NCI-H2196 (cell line): ENCODE measurements around the gene CD99.
"Not testable (repeated sequence)": the region's sequence is repeated elsewhere in the genome, so short reads cannot be mapped to it uniquely, and the experiment has no call there.

Source experiments
- DNase-seq: peaks from one replicate; lab custom pipeline; 2025; ENCODE audit not compliant: unreplicated experiment; lab: John Stamatoyannopoulos, UW

CD99 gene

DNA sequence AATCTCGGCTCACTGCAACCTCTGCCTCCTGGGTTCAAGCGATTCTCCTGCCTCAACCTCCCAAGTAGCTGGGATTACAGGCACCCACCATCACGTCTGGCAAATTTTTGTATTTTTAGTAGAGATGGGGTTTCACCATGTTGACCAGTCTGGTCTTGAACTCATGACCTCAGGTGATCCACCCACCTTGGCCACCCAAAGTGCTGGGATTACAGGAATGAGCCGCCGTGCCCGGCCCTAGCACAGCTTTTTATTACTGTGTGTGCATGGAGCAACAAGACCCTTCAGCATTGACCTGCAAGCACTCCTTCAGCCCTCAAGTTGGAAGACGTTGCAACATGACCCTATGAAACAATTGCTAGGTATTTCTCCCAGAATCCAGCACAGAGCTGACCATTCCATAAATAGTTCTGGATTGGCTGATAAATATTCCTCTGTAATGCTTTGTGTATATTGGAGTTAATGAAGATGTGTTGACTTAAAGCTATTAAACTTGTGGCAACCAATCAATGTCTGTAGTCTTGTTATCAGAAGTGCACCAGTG is 15.4 kb upstream of the CD99 start:
- not testable (repeated sequence) for DNase-seq

DNA sequence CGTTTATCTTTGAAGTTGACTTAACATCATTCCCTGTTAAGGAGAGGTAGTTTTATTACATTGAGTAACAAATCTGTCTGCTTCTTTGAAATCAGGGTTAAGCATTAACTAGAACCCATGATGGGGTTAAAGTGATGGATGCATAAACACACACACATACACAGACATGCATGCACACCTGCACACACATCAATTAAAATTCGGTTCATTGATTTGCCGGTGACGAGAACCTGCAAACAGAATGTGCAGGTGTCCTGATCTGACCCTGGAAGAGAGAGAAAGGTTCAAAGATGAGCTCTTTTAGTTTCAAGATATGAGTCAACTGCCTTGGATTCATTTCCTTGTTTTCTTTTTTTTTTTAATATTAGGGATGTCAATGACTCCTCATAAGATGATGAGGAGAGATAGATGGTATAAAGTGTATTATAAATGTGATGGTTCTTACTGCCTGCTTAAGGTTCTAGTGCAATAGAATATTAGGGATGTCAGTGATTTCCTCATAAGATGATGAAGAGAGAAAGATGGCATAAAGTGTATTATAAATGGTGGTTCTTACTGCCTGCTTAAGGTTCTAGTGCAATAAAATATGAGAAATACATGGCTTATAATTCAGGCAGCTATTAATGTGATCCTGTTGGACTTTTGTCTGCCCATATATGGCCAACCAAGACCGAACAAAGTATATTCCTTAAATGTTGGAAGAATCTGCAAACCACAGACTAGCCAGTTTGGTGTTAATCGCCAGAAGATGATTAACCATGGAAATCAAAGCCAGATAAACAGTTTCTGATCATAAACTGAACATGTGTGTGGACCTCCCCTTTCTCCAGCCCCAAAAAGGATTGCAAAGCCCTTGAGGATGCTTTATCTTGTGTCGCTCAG is 14.1 kb upstream of the CD99 start:
- DNase-seq = no peak

DNA sequence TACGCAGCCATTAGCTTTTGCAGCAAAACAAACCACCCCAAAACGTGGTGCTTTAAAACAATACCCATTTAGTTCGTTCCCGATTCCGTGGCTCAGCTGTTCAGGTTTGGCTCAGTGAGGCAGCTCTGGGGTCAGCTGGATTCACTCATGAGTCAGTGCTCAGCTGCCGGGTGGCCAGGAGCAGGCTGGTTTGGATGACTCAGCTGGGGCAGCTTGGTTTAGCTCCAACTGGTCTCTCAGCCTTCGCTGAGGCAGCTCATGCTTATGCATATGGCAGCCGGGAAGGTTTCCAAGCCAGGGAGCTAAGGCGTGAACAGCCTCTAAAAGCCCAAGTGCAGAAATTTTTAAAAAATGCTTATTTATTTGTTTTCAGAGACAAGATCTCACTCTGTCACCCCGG is 13.3 kb upstream of the CD99 start:
- no peak for DNase-seq

DNA sequence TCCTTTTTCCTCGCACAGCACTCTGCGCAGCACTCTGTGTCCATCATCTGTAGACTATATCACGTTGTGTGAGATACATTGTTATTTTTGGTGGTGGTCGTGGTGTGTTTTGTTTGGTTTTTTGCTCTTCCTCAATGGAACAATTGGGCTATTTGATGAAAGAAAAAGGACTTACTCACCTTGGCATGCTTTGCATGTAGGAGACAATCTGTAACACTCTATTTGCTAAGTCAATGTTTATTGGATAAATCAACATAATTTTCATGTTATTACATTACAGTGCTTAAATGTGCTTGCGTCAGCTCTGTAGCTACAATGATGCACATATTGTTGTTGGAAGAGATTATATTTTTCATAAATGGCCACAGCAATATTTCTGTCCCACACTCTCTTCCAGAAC is 12.5 kb upstream of the CD99 start:
- no peak for DNase-seq

DNA sequence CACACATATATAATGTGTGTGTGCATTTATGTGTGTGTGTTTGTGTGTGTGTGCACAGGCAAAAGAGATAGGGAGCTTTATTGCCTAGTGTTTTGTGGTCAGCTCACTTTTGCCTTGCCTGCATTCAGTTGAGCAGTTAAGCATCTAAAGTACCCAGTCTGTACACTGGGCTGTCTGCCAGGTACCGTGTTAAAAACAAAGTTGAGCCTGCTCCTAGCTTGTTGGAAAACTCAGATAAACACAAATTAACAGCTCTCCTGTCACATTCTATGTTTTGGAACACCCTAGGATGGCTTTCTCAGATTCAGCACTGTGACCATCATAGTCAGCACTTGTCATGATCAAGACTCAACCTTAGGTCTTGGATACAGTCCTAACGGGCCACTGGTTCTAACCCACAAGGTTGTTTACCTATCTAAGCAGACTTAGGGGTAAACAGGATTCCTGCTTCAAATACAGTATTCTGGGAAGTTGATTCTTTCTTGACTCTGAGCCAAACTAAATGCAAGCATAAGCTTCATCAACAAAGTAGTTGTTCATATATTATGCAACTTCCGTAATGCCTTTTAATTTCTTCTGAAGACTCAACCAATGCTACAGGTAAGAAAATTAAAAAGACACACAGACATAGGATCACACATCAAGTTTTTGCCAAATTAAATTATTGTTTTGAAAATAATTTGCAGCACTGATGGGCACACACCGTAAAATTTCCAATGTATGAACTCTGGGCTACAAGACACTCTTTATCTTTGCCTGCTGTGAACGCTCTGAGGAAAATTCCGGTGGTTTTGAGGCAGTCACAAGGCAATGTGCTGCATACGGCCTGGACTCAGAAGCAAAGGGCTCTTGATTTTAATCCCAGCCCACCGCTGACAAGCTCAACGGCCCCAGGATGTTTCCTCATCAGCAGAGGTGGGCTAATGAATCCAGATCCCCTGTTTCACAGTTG is 11.3 kb upstream of the CD99 start:
- DNase-seq = no peak

DNA sequence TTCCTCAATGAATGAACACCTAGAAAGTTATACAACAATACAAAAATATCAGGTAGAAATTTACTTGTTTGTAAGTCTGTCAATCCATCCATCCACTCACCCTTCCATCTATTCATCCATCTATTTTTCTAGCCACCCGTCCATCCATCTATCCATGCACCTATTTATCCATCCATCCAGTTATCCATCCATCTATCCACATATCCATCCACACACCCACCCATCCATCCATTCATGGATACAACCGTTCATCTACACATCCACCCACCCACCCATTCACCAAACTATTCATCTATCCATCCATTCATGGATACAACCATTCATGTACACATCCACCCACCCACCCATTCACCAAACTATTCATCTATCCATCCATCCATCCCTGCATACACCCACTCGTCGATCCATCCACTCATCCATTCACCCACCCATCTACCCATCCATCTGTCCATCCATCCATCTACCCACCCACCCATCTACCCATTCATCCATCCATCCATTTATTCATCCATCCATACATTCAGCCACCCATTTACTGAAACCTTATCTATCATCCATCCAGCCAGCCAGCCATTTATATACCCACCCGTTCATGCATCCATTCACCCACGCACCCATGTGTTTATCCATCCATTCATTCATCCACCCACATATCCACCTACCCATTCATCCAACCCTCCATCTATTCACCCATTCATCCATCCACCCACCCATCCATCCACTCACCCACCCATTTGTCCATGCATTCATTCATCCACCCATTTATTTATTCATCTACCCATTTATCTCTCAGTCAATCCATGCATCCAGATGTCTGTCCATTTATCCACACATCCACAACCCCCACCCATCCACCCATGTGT is 10.4 kb upstream of the CD99 start:
- no peak for DNase-seq

DNA sequence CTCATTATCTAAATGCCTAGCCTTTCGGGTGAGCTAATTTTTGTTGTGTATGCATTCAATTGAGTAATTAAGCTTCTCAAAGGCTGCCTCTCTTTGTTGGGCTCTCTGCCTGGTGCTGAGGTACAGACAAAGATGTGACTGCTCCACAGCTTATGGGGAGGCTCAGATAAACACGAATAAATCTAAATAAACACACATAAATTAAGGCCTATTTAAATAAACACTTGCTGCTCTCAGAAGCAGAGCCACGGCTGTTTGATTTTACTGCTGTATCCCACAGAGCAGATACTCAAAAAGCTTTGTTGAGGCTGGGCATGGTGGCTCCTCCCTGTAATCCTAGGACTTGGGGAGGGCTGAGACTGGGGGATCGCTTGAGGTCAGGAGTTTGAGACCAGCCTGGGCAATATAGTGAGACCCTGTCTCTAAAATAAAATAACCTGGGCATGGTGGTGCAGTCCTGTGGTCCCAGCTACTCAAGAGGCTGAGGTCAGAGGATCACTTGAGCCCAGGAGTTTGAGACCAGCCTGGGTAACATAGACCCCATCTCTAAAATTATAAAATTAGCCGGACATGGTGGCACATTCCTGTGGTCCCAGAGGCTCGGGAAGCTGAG is 8.4 kb upstream of the CD99 start:
- no peak for DNase-seq

DNA sequence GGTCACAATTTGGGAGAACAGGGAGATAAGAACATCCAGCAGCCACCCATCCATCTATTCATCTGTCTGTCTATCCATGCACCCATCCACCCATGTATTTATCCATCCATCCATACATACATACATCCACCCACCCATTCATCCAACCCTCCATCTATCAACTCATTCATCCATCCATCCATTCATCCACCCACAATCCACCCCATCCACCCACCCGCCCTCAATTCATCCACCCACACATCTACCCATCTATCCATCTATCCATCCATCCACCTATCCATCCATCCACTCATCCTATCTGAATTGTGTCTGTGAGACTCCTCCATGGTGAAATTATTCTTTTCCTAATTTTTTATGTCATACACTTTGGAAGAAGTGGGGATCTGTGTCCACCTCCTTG is 6.8 kb upstream of the CD99 start:
- DNase-seq = no peak

DNA sequence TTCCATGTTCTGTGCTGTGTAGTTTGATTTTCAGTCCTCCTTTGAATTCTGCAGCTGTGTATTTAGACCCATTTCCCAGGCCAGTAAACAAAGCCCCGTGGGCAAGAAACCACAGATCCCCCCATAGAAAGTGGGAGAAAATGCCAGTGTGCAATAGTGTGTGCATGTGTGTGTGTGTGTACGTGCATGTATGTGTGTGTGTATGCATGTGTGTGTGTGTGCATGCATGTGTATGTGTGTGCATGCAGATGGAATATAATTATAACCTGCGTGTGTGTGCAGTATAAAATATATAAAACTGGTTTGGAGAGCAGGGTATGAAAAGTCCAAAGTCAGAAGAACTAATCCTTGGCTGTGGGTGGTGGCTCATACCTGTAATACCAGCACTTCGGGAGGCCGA is 5.2 kb upstream of the CD99 start:
- no peak for DNase-seq

DNA sequence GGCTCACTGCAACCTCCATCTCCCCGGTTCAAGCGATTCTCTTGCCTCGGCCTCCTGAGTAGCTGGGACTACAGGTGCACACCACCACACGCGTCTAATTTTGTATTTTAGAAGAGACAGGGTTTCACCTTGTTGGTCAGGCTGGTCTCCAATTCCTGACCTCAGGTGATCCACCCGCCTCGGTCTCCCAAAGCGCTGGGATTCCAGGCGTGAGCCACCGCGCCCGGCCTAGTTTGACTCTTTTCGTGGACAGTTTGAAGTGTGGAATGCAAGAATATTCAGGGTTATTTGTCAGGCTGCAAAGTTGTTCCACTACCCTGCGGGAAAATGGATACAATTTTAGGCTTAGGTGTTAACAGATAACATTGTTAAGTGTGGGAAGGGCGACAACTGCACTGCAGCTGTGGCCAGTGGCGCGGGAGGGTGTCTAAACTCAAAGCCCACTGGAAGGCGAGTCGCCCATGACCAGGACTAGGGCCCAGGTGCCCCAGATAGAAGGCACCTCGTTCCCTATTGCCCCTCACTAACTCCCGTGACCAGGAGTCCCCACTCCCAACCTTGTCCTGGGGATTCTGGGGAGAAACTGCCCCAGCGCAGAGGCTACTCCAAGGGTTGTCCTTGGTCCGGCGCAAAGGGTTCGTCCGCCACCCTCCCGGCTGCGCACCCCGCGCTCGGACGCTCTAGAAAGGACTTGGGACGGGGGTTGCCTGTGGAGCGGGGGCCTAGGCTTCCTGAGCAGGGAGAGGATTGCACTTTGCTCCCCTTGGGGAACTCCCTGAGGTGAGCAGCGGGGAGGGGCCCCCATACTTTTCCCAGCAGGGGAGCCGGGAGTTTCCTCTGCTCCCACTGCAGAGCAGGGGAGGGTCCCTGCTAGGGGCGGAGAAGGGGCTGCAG is 1.1 kb upstream of the CD99 start:
- DNase-seq = no peak

DNA sequence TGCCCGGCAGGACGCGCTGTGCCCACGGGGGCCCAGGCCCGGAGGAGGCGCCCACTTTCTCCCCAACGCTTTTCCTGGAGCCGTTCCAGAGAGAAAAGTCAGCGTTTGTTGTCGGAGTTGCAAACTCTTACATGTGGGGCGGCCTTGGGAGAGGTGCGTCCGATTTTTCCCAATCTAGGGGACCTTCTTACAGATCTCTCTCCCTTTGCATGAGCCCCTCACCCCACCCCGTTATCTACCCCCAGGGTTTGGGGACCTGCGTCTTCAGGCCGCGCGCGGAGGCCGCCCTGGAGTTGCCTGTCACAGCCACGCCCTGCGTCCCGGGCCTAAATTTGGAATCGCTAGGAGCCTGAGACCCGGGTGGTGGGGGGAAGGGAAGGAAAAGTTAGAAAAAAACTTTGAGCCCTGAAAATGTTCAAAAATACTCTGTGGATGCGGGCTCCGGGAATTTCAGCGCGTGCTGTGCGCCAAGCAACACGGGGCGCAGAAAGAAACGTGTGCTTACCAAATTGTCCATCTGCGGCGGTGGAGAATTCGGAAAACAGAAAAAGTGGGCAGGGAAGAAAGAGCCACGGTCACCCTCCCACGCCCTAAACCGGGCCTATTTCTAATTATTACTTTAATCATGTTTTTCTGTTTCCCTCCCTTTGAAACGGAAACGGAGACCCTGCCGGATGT is 587 bp downstream of the CD99 start:
- no peak for DNase-seq

DNA sequence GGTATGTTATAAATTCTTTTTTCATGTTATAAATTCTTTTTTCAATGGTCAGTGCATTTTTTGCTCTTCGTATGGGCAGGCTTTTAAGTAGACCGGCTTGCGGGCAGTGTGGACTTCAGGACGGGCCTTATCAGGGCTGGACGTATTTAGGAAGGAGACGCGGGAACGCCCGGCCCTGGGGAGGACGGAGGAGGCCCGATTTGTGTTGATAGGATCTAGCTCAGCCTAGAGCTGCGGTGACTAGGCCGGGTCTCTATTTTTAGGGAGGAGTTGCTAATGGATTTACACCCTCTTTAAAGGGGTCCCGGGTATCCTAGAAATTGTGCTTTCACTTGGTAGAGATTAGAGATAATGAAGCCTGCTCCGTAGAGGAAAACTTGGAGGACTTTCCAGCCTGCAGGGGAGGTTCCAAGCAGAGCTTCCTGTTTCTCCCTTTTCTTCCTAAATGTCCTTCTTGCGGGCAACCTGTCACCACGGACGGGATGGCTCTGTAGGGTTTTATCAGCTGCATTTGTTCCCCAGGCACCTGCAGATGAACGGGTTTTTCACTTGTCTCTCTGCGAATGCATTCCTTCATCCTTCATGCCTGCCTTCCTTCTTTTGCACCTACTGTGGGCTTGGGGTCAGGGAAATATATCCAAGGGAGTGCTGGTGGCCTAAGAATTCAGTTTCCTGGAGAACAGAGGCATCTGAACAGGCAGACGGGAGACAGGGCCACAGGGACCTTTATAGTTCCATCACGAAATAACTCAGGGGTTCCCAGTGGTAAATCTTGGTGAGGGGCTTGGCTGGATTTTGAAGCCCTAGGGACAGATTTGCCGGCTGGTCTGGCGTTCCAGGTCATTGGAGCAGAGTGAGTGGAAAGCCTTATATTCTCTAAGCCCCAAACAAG is 1.4 kb downstream of the CD99 start:
- no peak for DNase-seq

DNA sequence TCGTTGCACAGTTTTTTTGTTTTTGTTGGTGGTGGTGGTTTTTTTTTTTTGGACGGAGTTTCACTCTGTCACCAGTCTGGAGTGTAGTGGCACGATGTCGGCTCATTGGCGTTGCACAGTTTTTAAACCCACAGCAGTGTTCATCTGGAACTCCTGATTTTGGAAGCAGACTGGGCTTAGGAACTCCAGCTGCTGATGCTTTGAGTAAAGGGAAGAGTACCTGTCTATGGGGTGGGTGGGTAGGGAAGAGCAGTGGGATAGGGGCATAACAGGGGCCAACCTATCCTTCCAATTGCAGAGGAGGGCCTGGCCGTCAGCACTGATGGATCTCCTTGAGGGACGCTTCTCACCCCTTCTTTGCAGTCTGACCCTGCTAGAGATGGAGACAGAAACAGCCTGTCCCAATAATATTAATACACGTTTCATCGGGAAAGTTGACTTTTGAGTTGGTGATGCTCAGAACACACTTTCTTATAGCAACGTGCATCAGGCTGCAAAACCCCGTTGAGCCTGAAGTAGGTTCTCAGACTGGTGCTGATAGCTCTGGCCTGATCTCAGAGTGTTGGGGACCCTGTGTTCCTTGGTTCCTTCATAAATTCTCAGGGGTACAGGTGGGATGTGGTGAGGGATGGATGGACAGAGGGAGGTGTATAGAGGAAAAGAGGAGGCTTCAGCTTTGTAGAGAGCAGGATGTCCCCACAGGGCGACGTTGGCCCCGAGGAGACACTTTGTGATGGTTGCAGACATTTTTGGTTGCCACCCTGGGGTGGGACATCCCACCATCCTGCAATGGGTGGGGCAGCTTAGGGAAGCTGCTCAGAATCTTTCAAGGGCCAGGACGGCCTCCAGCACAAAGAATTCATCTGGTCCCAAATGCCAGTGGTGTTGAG is 2.3 kb downstream of the CD99 start:
- no peak for DNase-seq

DNA sequence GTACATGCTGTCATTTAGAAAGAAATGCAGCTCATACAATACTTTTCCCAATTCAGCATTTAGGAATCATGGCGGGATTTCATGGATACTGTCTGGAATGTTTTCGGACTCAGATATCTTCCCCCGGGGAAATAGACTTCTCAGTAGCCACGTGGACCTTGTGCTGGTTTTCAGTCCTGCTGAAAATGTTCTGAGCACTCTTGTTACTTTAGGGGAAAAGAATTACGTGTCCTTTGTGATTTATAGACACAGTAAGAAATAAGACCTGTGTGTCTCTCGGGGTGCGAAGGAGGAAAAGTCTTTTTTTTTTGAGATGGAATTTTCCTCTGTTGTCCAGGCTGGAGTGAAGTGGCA is 3.8 kb downstream of the CD99 start:
- no peak for DNase-seq

DNA sequence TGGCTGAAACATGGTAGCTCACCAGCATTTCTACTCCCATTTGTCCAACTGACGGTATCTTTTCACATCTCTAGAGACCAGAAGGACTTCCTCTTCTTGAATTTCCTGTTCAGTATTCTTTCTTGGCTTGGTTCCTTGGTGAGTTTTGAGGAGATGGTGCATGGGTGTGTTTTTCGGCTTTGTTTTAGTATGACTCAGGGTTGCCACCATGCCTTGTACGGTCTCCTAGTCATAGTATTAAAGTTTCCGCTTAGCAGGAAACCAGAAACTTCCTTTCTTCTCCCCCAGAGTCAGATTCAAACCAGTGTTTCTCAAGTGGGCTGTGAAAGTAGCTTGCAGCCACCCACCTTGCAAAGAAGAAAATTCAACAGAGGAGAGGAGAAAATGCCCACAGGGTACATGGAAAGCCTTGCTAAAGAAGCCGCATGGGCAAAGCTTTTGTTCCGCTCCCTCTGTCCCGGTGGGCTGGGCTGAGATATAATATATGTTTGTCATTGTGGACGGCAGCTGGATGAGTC is 5.7 kb downstream of the CD99 start:
- DNase-seq = no peak

DNA sequence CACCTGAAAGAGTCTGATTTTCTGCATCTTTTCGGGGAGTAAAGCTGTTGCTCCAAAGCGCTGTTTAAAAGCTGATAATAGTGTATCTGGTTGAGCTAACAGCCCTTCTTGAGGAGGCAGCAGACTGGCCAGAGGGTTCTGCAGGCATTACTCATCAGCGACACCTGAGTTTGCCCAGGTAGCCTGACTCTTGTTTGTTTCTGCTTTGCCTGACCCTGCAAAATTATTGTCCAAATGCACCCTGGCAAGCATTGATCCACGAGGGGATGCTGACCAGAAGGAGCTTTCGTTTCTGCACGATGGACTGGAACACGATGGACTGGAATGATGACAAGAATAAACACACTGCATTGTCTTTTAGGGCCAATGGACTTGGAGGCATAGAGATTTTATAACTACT is 6.2 kb downstream of the CD99 start:
- no peak for DNase-seq
